Neural cell (in vitro differentiated cells): ENCODE results near the gene OR6J1. TPM values are rescaled to one million over a fixed set of nuclear protein-coding genes. Genes with fewer than 3 reads are reported as not detected.

Experiments
- H2AFZ ChIP-seq: fragments of 200-600, 300-800 bp; sonication (generic), shearing (Covaris generic); 2 replicates; pipeline ENCODE4 v1.6.0; 2014; ENCODE audit warnings: low read depth, mild to moderate bottlenecking, antibody characterized with exemption, low read length, moderate library complexity
- H3F3A ChIP-seq: fragments of 200-600 bp; shearing (Covaris generic); 2 replicates; pipeline ENCODE4 v1.6.1; 2016; ENCODE audit warnings: mild to moderate bottlenecking, moderate library complexity, mixed read lengths, antibody characterized with exemption, low read length; ENCODE audit not compliant: insufficient read depth, poor library complexity, severe bottlenecking
- H3K27ac ChIP-seq: fragments of 200-600, 300-800 bp; sonication (generic), shearing (Covaris generic); 2 replicates; pipeline ENCODE4 v1.5.1; 2014; ENCODE audit warnings: mild to moderate bottlenecking, low read length, moderate library complexity
- H3K27me3 ChIP-seq: fragments of 300-800, 200-600 bp; sonication (generic), shearing (Covaris generic); 2 replicates; pipeline ENCODE4 v1.6.0; 2014; ENCODE audit warnings: mild to moderate bottlenecking, low read depth, low read length, moderate library complexity; ENCODE audit not compliant: insufficient read depth
- H3K36me3 ChIP-seq: fragments of 300-800, 200-600 bp; sonication (generic), shearing (Covaris generic); 2 replicates; pipeline ENCODE4 v1.5.1; 2014; ENCODE audit warnings: mild to moderate bottlenecking, antibody characterized with exemption, low read length, moderate library complexity; ENCODE audit not compliant: insufficient read depth
- H3K4me2 ChIP-seq: fragments of 300-800, 200-600 bp; sonication (generic), shearing (Covaris generic); 2 replicates; pipeline ENCODE4 v1.6.0; 2014; ENCODE audit warnings: mild to moderate bottlenecking, low read length
- H3K4me3 ChIP-seq: fragments of 300-800, 200-600 bp; sonication (generic), shearing (Covaris generic); 2 replicates; pipeline ENCODE4 v1.5.1; 2014; ENCODE audit warnings: mild to moderate bottlenecking, low read length, moderate library complexity
- H3K79me2 ChIP-seq: fragments of 200-600 bp; shearing (Covaris generic); replicated peaks from 2 replicates; pipeline ENCODE4 v1.6.0; 2014; ENCODE audit warnings: mild to moderate bottlenecking, low read length, moderate library complexity; ENCODE audit not compliant: insufficient read depth
- H3K9ac ChIP-seq: fragments of 300-800, 200-600 bp; sonication (generic), shearing (Covaris generic); 2 replicates; pipeline ENCODE4 v1.6.1; 2016; ENCODE audit warnings: mild to moderate bottlenecking, low read length, mixed read lengths
- H3K9me2 ChIP-seq: fragments of 200-600 bp; shearing (Covaris generic); 2 replicates; pipeline ENCODE4 v1.6.1; 2016; ENCODE audit warnings: mild to moderate bottlenecking, low read length, mixed read lengths; ENCODE audit not compliant: insufficient read depth
- H3K9me3 ChIP-seq: fragments of 200-600, 300-800 bp; sonication (generic), shearing (Covaris generic); 2 replicates; pipeline ENCODE4 v1.6.1; 2016; ENCODE audit warnings: mild to moderate bottlenecking, mixed run types, low read length, moderate library complexity, mixed read lengths
- H4K20me1 ChIP-seq: fragments of 200-600 bp; shearing (Covaris generic); 2 replicates; pipeline ENCODE4 v1.6.1; 2016; ENCODE audit warnings: mild to moderate bottlenecking, mixed run types; ENCODE audit not compliant: insufficient read depth
- CTCF ChIP-seq: fragments of 450-650 bp; IDR thresholded peaks from 2 replicates; pipeline ENCODE4 v1.5.1; 2014; ENCODE audit warnings: antibody characterized with exemption, mild to moderate bottlenecking, moderate library complexity; ENCODE audit not compliant: poor library complexity, severe bottlenecking
- MXI1 ChIP-seq: fragments of 450-650 bp; conservative IDR thresholded peaks from 2 replicates; pipeline ENCODE4 v1.6.1; 2014; ENCODE audit warnings: antibody characterized with exemption, mild to moderate bottlenecking; ENCODE audit not compliant: poor library complexity, severe bottlenecking
- POLR2AphosphoS5 ChIP-seq: IDR thresholded peaks from 2 replicates; pipeline ENCODE4 v1.6.1; 2012
- RAD21 ChIP-seq: fragments of 450-650 bp; conservative IDR thresholded peaks from 2 replicates; pipeline ENCODE4 v1.6.1; 2014; ENCODE audit warnings: antibody characterized with exemption, mild to moderate bottlenecking, moderate library complexity
- REST ChIP-seq: IDR thresholded peaks from 2 replicates; pipeline ENCODE4 v1.6.1; 2012; ENCODE audit warnings: borderline replicate concordance
- SMC3 ChIP-seq: fragments of 450-650 bp; conservative IDR thresholded peaks from 2 replicates; pipeline ENCODE4 v1.6.1; 2014; ENCODE audit warnings: antibody characterized with exemption, mild to moderate bottlenecking, moderate library complexity; ENCODE audit not compliant: poor library complexity
- TAF1 ChIP-seq: IDR thresholded peaks from 2 replicates; pipeline ENCODE4 v1.6.1; 2012; ENCODE audit warnings: low read depth
- polyA plus RNA-seq: library from polyadenylated mRNA; depleted of rRNA; stranded (reverse); fragments of >200 nt; gene quantifications from 2 replicates; pipeline ENCODE4 v1.2.3, GENCODE V29; 2014

Gene OR6J1
- polyA plus RNA-seq, 1 donor from 2014 or later = not detected

DNA sequence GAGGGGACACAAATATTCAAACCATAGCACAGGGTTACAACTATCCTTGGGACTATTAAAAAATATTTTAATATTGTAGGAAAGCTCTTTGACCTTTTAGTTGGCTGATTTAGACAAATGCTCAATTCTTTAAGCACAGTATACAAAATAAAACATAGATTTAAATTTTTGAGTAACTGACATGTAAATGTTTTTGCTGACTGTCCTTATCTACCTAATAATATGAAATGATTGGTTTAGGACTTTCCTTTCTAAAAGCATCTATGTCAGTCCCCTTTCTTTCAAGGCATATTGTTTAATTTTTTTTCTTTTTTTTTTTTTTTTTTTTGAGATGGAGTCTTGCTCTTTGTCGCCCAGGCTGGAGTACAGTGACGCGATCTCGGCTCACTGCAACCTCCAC is 16.5 kb upstream of the OR6J1 start:
- H3K36me3 ChIP-seq = no peaks in the 10 kb centered on the region
- H3K27me3 ChIP-seq = no peaks in the 10 kb centered on the region
- no peaks in the 10 kb centered on the region for H3K9me3 ChIP-seq
- H3K27ac ChIP-seq = no peak overlapping the region
- H3K9me2 ChIP-seq = no peaks in the 10 kb centered on the region
- H4K20me1 ChIP-seq = no peaks in the 10 kb centered on the region
- H3K79me2 ChIP-seq = no peaks in the 10 kb centered on the region
- H2AFZ ChIP-seq = no peak overlapping the region
- no peak overlapping the region for H3K4me2 ChIP-seq
- H3F3A ChIP-seq = no peaks in the 10 kb centered on the region
- TF ChIP-seq SMC3 (no peak), REST (no peak), RAD21 (no peak)
- no peak overlapping the region for H3K4me3 ChIP-seq
- H3K9ac ChIP-seq = no peak overlapping the region

DNA sequence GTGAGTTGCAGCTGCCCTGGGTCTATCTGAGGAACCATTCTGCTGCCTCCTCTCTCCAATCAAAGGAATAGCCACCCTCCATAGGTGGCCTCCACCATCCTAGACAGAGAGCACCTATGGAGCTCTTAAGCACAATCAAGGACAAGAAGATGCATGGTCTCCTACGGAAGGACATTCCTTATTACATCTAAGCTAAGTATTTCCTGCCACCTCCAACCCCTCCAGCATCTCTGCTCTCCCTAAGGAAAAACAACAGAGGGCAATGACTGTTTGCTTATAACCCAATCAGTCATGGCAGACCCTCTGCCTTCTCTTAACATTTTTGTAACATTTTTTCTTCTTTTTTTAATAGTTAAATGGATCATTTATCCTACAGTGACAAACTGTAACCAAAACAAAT is 14.8 kb upstream of the OR6J1 start:
- no peak overlapping the region for H3K9ac ChIP-seq
- H4K20me1 ChIP-seq = no peaks in the 10 kb centered on the region
- H2AFZ ChIP-seq = no peak overlapping the region
- no peaks in the 10 kb centered on the region for H3F3A ChIP-seq
- H3K9me2 ChIP-seq = no peaks in the 10 kb centered on the region
- H3K9me3 ChIP-seq = no peaks in the 10 kb centered on the region
- H3K36me3 ChIP-seq = no peaks in the 10 kb centered on the region
- no peaks in the 10 kb centered on the region for H3K79me2 ChIP-seq
- H3K27me3 ChIP-seq = no peaks in the 10 kb centered on the region
- H3K4me2 ChIP-seq = no peak overlapping the region
- no peak overlapping the region for H3K27ac ChIP-seq
- H3K4me3 ChIP-seq = no peak overlapping the region
- TF ChIP-seq RAD21 = no peak
- TF ChIP-seq MXI1 = no peak
- TF ChIP-seq REST = no peak
- TF ChIP-seq CTCF = no peak
- no peak for TF ChIP-seq TAF1
- TF ChIP-seq POLR2AphosphoS5 = no peak
